Measurements from ENCODE around the gene KNSTRN.

Gene KNSTRN

GRCh38 chr15:40399370-40399769 lies 16.8 kb downstream of the KNSTRN start:
- no peak for DNase-seq (ENCODE audit: low read depth)

- DNase-seq (ENCODE audit: low read depth), result peak; percentile 66
These were observed 23.2 kb downstream of the KNSTRN start, which contains the start of gene IVD for GRCh38 chr15:40405501-40406381. IVD (plus strand) TSS chr15:40405795; CDS start chr15:40405828, 33 bp downstream.

GRCh38 chr15:40407330-40407990 lies 24.9 kb downstream of the KNSTRN start:
- no peak for DNase-seq (ENCODE audit: low read depth)

- no peak for DNase-seq (ENCODE audit: low read depth)
These were observed 26.8 kb downstream of the KNSTRN start for GRCh38 chr15:40409366-40409765.

GRCh38 chr15:40410476-40410875 lies 28.0 kb downstream of the KNSTRN start:
- no peak for DNase-seq (ENCODE audit: low read depth)

GRCh38 chr15:40412095-40412759 lies 29.7 kb downstream of the KNSTRN start:
- no peak for DNase-seq (ENCODE audit: low read depth)

GRCh38 chr15:40413036-40413435 lies 30.5 kb downstream of the KNSTRN start:
- no peak for DNase-seq (ENCODE audit: low read depth)

DNA sequence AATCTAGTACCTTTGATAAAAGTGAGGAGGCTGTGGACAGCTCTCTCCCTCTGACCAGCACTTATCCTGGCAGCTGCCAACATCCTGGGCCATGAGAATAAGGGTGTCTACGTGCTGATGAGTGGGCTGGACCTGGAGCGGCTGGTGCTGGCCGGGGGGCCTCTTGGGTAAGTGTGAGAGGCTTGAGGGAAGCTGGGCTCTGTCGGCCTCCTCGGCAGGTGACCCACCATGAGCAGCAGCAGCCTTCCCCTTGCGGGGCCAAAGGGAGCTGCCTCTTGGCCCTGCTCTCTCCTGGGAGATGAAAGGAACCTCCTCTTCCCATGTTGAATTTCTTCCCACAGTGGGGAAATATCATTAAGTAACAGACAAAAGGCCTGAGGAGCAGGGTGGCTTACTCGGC lies 32.3 kb downstream of the KNSTRN start:
- no peak for DNase-seq (ENCODE audit: low read depth)

DNA sequence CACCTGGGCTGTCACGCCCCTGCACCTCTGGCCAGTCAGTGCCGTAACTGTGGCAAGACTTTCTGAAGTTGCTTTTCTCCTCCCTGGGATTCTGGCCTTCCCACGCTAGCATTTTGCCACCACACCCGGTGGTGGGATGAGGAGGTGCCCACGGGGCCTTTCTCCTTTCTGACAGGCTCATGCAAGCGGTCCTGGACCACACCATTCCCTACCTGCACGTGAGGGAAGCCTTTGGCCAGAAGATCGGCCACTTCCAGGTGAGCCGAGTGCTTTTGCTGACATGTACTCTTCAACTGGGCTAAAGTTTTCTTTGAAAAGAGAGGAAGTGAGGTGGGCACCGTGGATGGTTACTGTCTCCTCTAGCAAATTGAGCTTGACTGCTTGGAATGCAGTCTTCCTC lies 32.7 kb downstream of the KNSTRN start:
- no peak for DNase-seq (ENCODE audit: low read depth)

GRCh38 chr15:40416056-40416455 lies 33.5 kb downstream of the KNSTRN start:
- no peak for DNase-seq (ENCODE audit: low read depth)

GRCh38 chr15:40418126-40418525 lies 35.6 kb downstream of the KNSTRN start:
- DNase-seq (ENCODE audit: low read depth), result no peak

DNA sequence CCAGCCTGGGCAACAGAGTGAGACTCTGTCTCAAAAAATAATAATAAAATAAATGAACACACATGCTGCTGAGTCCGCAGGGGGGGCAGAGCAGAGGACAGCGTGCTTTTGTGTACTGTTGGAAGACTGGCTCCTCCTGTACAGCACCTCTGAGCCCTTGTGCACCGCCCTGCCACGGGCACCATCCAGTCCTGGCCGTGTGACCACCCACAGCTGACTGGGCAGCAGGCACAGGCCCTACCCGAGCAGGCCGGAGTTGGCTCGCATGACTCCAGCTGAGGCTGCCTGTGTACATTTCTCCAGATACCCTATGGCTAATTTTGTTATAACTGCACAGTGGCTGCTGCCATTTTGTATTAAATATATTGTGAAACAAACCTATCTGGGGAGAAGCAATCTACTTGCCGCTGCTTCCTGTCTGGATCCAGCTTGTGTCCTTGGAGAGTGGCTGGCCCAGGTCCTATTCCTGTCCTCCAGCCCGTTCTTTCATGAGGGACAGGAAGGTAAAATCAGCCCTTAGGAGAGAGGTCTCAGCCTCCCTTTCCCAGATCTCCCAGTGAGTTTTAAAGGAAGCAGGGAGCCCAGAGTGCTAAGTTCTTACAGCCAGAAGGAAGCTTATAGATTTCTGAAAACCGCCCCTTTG lies 37.7 kb downstream of the KNSTRN start:
- DNase-seq (ENCODE audit: low read depth), result no peak

DNA sequence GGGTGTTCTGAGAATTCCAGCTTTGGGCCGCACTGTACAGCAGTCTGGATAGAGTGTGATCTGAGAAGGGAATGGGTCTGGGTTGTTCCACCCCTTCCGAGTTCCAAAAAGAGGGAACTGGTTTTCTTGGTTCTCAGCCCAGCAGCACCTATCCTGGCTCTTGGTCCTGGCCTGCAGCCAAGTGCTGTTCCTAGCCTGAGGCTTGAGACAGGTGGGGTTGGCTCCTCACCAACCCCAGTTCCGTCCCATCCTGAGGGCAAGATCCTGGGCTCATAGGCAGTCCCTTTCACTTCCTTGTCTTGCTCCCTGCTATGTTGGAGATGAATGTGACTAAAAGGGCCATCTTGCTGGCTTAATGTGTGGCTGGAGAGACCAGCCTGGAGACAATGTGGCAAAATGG lies 38.3 kb downstream of the KNSTRN start:
- no peak for DNase-seq (ENCODE audit: low read depth)

GRCh38 chr15:40421246-40422157 lies 39.0 kb downstream of the KNSTRN start:
- peak; percentile 74 for DNase-seq (ENCODE audit: low read depth)

GRCh38 chr15:40424483-40425115 lies 42.1 kb downstream of the KNSTRN start:
- DNase-seq (ENCODE audit: low read depth), result no peak

DNA sequence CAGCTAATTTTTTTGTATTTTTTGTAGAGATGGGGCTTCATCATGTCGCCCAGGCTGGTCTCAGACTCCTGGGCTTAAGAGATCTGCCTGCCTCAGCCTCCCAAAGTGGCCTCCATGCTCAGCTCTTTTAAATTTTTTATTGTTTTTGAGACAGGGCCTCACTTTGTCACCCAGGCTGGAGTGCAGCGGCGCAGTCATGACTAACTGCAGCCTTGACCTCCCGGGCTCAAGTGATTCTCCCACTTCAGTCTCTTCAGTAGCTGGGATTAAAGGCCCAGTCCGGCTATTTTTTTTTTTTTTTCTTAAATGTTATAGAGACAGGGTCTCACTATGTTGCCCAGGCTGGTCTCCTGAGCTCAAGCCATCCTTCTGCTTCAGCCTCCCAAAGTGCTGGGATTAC lies 43.2 kb downstream of the KNSTRN start:
- no peak for DNase-seq (ENCODE audit: low read depth)

- DNase-seq (ENCODE audit: low read depth), result no peak
These were observed 44.7 kb downstream of the KNSTRN start for GRCh38 chr15:40427188-40427587.

GRCh38 chr15:40428185-40428584 lies 45.7 kb downstream of the KNSTRN start:
- no peak for DNase-seq (ENCODE audit: low read depth)

- no peak for DNase-seq (ENCODE audit: low read depth)
These were observed 46.7 kb downstream of the KNSTRN start for GRCh38 chr15:40429068-40429710.

DNA sequence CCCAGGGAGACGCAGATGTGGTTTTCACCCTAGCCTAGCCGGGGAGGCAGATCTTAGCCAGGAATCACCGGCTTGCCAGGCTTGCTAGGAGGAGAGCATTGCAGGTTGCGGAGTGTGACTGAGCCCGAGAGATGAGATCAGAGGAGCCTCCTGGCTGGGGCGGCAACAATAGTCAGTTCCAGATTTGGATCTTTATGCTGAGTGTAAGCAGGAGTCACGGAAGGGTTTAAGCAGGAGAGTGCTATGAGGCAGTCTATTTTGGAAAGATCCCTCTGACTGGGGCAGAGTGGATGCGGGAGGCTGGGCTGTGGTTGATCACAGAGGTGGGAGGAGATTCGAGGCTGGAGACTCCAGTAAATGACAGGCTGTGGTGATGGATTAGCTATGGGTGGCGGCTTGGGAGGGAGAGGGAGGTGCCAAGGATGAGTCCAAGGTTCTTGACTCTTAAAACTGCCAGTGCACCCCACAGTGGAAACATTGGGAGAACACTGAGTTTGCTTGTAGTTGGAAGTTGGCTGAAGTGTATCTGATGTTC lies 47.8 kb downstream of the KNSTRN start:
- no peak for DNase-seq (ENCODE audit: low read depth)

Measured in stimulated activated CD8-positive, alpha-beta memory T cell treated with anti-CD3 and anti-CD28 coated beads, Interleukin-15, amount 100 ng/mL, for 24 hours (primary cell).